Measurements from ENCODE around the gene ZFAND3.
"Not testable (repeated sequence)": the region's sequence is repeated elsewhere in the genome, so short reads cannot be mapped to it uniquely, and the experiment has no call there.

Gene ZFAND3

DNA sequence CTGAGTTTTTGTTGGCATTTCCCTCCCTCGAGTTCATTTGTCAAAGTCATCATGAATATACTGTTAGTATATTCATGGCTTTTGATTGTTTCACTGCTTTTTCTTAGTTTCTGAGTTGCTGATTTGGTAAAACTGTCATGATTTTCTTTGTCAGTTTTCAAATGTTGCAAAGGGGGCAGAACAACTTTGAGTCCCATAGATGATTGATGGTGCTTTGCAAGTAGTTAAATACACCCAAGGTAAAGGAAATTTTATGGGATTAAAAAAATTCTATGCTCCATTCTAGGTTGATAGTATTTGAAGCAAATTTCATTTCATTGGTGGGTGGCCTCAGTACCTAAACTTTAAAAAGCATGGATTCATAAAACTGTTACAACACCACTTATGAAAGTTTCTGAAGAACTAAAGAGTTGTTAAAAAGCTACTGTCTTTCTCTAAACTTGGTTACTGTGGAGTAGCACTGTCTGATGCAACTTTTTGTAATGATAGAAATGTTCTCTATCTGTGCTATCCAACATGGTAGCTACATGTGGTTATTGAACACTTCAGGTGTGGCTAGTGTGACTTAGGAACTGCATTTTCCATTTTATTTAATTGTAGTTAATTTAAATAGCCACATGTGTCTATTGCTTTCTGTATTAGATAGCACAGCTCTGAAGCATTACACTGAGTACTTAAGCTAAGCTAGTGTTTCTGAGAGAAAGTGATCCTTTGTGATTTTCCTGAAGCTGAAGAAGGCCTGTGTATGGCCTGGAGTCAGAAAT is 153.6 kb downstream of the ZFAND3 start:
- no peak for DNase-seq (ENCODE audit: low read depth)

DNA sequence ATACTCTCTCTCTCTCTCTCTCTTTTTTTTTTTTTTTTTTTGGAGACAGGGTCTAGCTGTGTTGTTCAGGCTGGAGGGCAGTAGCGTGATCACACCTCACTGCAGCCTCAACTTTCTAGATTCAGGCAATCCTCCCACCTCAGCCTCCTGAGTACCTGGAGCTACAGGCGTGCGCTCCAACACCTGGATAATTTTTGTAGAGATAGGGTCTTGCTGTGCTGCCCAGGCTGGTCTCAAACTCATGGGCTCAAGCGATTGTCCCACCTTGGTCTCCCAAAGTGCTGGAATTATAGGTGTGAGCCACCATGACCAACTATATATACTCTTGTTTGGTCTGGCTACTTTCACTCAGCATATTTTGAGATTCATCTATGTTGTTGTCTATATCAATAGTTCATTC is 154.9 kb downstream of the ZFAND3 start:
- DNase-seq (ENCODE audit: low read depth) = no peak

DNA sequence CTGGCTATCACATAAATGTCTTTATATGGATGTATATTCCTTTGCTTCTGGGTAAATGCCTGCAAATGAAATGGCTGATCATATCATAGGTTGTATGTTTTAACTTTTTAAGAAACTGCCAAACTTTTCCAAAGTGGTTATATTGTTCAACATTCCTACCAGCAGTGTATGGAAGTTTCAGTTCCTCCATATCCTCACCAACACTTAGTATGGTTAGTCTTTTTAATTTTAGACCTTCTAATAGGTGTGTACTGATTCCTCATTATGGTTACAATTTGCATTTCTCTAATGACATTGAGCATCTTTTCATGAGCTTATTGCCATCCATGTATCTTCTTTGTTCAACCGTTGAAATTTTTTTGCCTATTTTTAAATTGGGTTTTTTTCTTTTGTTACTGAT is 155.4 kb downstream of the ZFAND3 start:
- DNase-seq (ENCODE audit: low read depth) = no peak

DNA sequence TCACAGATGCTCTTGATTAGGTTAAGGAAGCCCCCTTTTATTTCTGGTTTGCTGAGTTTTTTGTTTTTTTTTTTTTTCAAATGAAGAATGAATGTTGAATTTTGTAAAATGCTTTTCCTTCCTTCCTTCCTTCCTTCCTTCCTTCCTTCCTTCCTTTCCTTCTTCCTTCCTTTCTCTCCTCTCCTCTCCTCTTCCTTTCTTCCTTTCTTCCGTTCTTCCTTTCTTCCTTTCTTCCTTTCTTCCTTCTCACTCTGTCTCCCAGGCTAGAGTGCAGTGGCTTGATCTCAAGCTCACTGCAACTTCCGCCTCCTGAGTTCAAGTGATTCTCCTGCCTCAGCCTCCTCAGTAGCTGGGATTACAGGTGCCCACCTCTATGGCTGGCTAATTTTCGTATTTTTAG is 158.2 kb downstream of the ZFAND3 start:
- DNase-seq (ENCODE audit: low read depth) = no peak

DNA sequence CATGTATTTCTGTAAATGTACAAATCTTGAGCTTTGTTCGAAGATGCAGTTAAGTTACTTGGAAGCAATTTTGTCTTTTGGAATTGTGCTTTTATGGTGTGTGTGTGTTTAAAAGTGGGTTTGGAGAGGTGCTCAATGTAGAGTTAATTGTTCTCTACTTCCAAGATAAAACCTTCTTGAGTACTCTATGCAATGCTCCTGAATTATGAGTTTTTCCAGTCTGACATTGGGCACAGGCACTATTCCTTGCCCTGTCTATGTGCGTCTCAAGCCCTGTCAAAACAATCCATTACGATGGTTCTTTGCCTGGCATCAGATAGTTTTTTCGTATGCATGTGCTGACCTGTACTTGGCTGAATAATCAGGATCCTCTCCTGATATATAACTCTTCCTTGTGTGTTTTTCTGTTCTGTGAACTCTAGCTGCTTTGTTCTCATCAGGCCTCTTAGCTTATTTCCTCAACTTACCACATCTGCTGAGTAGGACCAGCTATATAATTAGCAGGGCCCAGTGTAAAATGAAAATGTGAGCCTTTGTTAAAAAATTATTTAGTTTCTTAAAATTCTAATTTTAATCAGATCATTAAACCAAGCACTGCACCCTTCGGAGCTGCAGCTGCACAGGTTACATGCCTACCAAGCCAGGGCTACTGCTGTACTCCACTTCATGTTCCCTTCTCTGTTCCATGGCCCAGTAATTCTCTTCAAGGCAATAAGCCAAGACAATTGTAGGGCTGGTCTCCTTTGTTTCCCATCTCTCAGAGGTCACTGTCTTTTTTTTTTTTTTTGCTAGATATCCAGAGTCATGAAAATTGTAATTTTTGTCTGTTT is 160.1 kb downstream of the ZFAND3 start:
- no peak for DNase-seq (ENCODE audit: low read depth)

DNA sequence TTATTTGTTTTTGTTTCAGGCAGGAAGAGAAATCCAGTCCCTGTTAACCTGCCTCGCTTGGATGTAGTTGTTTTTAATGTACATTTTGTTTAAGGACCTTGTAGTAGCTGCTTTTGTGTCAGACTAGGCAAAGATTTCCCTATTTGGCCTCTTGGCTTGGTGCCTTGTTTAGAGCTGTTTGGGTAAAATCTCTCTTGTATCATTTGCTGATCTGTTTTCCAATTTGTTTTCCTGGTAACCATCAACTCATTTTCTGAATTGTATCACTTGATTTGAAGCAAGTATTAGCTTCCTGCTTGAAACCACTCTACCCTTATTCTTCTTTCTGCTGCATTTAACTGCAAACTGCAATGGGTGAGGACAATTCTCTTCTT is 160.7 kb downstream of the ZFAND3 start:
- no peak for DNase-seq (ENCODE audit: low read depth)

DNA sequence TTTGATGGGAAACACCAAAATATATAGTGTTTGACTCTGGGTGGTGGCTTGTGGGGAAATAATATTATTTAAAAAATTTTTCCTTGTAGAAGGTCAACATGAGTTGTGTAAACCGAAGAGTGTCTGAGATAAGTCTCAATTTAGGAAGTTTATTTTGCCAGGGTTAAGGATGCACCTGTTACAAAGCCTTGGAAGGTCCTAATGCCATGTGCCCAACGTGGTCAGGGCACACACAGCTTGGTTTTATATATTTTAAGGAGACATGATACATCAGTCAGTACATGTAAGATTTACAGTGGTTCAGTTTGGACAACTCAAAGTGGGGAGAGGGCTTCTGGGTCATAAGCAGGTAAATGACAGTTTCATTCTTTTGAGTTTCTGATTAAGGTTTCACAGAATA is 162.1 kb downstream of the ZFAND3 start:
- no peak for DNase-seq (ENCODE audit: low read depth)

DNA sequence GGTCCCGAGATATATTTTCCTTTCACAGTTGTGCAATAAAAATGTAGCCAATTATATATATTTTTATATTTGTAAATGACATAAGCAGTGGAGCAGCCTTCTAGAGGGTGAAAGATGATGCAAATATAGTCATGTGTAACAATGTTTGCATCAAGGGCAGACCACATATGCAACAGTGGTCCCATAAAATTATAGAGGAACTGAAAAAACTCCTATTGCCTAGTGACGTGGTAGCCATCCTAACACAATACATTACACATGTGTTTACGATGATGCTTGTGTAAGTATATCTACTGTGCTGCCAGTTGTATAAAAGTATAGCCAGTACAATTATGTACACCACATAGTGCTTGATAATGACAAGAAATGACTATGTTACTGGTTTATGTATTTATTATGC is 162.8 kb downstream of the ZFAND3 start:
- DNase-seq (ENCODE audit: low read depth) = no peak

DNA sequence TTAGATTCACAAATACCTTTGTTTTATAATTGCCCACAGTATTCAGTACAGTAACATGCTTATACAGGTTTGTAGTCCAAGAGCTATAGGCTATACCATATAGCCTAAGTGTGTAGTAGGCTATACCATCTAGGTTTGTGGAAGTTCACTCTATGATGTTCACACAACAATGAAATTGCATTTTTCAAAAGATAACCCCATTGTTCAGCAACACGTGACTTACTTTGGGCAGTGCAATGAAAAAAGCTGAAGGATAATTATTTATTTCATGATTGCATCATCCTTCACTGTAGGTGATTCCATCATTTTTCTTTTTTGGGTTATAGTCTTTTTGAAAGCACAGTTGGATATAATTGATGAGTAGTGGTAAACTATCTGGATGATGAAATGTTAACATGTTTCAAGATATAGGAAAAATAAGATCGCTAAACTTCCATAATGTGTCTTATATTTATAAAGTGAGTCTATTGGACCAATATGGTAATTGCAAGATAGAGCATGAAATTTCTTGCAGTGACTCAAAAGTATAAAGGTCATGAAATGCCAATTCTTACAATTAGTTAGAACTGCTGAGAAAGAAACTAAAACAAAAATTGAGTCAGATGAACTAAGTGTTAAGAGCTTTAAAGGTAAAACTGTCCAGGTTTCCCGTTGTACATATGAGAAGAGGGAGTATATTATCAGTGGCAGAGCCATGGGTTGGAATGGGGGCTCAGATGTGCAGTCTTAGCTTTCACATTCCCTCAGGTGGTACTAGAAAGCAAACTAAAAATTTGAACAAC is 164.4 kb downstream of the ZFAND3 start:
- no peak for DNase-seq (ENCODE audit: low read depth)

DNA sequence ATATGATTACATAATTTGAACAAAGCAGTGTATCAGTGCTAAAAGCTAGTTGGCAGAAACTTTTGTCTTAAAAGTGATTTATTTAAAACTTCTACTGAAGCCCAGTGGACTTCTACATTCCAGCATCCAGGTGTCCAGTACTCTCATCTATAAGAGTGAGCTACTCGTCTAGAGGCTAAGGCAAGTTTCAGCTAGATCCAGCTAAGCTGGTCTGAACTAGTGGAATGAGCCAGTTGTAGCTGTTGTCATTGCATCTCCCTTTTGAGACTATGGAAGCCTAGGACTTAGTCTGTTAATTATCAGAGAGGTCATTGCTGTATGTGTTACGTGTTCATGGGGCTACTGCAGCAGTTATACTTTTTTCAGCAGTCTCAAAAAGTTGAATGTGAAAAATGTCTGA is 165.1 kb downstream of the ZFAND3 start:
- no peak for DNase-seq (ENCODE audit: low read depth)

DNA sequence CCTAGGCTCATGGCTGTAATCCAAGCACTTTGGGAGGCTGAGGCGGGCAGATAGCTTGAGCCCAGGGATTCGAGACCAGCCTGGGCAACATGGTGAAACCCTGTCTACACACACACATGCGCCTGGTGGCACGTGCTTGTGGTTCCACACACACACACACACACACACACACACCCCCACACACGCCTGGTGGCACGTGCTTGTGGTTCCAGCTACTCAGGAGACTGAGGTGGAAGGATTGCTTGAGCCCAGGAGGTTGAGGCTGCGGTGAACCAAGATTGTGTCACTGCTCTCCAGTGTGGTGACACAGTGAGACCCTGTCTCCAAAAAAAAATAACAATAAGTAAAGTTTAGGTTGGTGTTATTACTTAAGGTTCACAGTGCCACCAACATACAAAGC is 165.8 kb downstream of the ZFAND3 start:
- peak; percentile 19 for DNase-seq (ENCODE audit: low read depth)

DNA sequence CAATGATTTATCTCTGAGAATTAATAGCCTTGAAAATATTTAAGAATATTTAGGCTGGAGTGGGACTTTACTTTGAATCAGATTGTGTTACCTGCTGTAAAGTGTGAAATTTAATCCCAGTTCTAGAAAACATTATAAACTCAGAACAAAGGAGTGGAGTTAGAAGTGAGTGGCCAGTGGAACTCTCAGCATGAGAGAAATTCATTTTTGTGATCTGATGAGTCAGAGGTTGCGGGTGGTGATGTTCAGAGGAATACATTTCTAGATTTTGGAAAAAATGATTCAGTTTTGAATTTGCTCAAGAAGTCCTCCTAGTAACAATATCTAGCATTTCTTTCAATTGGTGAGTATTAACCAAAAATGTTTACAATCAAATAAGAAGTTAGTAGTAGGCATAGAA is 167.5 kb downstream of the ZFAND3 start:
- DNase-seq (ENCODE audit: low read depth) = no peak

DNA sequence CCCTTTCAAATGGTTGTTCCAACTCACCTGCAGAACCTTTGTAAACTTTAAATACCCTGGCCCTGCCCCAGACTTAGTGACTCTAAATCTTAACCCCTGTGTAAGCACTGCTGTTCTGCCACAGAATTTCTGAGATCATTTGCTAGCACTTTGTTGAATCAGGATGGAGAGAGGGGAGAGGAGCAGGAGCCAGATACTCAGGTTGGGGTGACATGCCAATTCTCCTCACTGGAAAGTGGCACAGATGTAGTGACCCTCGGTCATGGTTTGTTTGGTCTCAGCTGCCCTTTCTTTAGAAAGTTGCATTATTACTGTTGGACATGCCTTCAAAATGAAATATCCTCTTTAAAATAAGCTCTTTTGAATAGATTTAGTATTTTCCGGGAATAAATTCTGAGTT is 168.0 kb downstream of the ZFAND3 start:
- DNase-seq (ENCODE audit: low read depth) = no peak

DNA sequence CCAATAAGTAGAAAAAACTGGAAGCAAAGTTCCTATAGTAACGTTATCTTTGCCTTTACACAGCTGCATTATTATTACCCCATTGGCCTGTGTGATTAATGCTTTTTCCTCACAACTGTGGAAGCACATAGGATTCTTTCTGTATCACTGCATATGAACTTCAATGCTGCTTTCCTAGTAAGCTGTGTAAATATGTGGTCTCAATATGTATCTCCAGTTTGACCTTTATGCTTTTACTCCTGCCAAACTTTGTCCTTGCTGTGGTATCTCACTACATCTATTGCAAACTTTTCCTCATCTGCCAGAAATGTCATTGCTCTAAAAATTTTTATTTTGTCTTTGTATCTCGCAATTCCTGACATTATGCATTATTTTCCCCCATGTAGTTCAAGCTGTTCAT is 168.6 kb downstream of the ZFAND3 start:
- DNase-seq (ENCODE audit: low read depth) = no peak

DNA sequence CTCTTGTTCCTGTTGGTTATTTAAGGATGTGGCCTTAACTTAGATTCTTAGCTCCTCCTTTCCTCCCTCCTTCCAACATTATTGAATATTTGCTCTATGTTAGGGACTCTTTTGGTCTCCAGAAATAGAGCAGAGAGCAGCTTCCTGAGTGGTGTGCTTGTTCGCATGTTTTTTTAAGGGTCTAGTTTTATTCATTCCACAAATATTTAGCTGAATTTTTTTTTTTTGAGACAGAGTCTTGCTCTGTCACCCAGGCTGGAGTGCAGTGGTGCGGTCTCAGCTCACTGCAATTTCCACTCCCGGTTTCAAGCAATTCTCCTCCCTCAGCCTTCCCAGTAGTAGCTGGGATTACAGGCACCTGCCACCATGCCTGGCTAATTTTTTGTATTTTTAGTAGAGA is 169.2 kb downstream of the ZFAND3 start:
- no peak for DNase-seq (ENCODE audit: low read depth)

DNA sequence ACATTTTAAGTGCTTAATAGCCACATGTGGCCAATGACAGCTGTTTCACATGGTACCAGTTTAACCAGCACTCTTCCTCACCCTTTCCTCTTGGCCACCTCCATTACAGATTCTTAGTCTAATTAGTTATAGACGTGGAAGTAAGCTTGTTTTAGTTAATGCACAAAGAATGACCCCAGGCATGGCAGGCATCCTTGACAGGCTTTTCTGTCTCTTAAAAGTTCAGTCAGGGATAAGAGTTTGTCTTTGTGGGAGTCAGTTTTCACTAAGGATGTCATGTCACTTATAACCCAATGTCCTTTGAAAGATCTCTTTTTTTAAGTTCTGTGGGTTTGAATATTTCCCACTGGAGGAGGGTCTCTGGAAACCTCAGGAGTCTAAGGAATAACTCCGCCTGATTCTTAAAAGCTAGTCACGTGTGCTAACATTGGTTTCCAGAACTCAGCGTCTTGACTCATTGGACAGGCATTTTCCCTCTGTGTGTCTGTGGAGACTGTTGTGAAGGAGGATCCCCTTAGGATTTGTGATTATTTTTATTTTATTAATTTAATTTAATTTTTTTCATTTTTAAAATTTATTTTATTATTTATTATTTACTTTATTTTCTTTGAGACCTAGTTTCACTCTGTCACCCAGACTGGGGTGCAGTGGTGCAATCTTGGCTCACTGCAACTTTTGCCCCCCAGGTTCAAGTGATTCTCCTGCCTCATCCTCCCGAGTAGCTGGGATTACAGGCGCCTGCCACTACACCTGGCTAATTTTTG is 171.4 kb downstream of the ZFAND3 start:
- DNase-seq (ENCODE audit: low read depth) = no peak

DNA sequence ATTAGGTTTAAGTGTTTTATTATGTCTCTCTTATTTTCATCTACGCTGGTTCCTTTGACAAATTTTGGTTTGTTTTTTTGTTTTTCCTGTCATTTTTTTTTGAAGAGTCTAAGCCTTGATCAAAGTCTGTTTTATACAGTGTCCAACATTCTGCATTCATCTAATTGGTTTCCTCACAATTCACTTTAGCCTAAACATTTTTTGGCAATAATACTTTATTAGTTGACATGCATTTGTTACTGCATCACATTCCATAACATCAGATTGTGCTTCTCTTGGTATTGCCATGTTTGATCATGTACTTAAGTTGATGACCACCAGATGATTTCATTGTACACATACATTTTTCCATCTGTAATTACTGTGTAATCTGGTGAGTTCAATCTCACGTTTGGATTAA is 173.2 kb downstream of the ZFAND3 start:
- DNase-seq (ENCODE audit: low read depth) = no peak

DNA sequence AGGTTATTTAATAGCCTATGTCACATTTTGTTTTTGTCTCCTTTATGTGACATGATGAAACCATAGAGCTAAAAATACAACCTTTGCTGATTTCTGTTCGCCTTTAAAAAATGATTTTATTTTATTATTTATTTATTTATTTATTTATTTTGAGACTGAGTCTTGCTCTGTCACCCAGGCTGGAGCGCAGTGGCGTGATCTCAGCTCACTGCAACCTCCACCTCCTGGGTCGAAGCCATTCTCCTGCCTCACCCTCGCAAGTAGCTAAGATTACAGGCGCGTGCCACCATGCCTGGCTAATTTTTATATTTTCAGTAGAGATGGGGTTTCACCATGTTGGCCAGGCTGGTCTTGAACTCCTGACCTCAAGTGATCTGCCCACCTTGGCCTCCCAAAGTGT is 173.7 kb downstream of the ZFAND3 start:
- not testable (repeated sequence) for DNase-seq (ENCODE audit: low read depth)

DNA sequence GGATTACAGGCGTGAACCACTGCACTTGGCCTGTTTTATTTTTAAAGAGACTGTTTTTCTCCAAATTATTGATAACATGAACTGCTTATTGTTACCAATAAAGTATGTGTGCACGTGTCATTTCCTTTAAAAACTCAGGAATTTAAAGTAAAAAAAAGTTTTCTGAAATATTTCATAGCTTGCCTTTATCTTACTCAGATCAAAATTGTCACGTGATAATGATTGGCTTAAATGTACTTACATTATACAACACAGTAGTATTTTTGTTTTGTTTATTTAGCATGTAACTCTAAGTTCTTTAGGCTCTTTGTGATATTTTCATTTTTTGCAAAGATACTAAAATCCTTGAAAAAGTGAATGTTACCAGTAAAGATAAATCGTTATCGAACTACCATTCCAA is 174.1 kb downstream of the ZFAND3 start:
- DNase-seq (ENCODE audit: low read depth) = no peak

DNA sequence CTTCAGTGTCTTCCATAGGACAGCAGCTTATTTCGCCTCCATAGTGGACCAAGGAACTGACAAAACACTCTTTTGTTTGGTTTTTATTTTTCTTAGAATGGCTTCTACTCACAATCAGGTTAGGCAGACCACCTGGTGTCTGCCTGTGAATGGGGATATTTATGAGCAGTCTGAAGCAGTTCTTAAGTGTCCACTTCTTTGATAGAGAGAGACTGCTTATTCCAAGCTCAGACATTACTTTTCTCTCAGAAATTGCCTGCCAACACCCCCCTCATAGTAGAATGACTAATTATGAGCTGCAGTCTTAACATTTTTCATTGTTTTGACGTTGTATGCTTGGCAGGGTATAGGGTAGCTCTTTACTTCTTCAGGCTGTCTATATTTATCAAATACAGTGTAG is 174.7 kb downstream of the ZFAND3 start:
- no peak for DNase-seq (ENCODE audit: low read depth)

DNA sequence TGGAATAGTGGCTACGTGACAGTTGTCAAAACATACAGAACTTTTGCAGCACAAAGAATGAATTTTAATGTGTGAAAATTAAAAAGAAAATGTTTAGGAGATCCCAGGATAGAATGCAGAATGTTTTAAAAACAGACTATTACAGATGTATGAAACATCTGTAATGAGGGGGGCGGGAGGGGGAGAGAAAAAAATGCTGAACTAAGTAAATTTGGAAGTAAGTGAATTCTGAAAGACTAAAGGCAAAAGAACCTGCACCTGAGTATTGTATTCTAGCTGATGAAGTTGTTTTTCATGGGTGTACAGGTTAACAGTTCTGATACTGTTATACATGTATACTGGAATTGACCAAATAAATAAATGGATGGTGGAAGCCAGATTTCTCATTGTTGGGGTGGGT is 178.8 kb downstream of the ZFAND3 start:
- no peak for DNase-seq (ENCODE audit: low read depth)

DNA sequence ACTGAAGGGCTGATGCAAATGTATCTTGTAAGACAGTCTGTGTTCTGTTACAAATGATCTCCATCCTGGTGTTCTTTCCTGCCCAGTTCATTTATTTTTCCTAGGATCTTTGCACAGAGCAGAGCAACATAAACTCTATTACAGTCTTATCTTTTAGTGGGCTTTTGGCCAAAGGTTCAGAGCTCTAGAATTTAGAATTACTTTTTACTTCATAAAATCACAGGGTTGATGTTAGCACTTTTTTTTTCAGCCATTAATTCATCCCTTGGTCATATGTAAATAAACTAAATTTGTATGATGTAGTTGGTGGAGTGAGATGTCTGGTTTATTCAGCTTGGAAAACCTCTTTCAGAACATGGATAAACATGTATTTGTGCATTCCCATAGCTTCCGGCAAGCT is 181.9 kb downstream of the ZFAND3 start:
- no peak for DNase-seq (ENCODE audit: low read depth)
